Activated CD4-positive, alpha-beta T cell treated with anti-CD3 and anti-CD28 coated beads, Interleukin-2, amount 50 U/mL, for 48 hours (primary cell): ENCODE data around the gene GLRX3.
A peak's percentile ranks its signal among the peaks of the same experiment; 100 is the strongest.

Experiments used
- DNase-seq, 2 experiments: peaks; one replicate each; pipeline ENCODE4 v3.0.0-alpha.2; 2020

The GLRX3 gene

DNA sequence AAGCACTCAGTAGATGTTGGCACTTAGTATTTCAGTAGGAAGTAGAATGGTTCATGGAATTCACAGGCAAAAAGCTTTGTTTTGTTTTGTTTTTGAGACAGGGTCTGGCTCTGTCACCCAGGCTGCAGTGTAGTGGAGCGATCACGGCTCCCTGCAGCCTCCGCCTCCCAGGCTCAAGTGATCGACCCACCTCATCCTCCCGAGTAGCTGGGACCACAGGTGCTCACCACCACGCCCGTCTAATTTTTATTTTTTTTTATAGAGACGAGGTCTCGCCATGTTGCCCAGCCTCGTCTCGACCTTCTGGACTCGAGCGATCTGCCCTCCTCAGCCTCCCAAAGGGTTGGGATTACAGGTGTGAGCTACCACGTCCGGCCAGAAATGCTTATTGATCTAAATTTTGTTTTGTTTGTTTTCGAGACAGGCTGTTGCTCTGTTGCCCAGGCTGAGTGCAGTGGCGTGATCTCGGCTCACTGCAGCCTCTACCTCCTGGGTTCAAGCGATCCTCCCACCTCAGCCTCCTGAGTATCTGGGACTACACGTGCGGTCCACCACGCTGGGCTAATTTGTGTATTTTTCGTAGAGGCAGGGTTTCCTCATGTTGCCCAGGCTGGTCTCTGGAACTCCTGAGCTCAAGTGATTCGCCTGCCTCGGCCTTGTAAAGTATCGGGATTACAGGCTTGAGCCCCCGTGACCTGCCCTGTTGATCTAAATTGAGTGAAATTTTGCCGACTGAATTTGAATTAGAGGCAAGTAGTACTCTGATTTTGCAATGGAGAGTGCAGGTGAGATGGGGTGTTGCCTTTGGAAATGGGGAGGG, 1.7 kb downstream of the GLRX3 start:
- no peak for DNase-seq

DNA sequence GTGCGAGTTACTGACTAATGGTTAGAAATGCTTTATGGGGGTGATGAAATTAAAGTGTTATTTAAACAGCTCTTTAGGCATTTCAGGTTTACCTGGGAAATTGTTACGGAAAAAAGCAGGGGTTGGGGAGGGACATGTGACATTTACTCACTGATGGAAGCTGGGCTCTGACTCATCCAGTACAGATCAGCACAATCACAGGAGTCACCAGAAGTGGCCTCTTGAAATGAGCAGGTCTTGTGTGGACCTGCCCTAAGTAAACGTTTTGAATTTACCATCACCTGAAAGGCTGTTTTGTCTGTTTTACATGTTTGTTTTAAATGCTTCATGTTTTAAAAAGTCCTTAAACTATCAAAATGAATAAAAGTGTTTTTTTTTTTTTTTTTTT, 2.3 kb downstream of the GLRX3 start:
- DNase-seq, result peak; percentile 19 to 30

DNA sequence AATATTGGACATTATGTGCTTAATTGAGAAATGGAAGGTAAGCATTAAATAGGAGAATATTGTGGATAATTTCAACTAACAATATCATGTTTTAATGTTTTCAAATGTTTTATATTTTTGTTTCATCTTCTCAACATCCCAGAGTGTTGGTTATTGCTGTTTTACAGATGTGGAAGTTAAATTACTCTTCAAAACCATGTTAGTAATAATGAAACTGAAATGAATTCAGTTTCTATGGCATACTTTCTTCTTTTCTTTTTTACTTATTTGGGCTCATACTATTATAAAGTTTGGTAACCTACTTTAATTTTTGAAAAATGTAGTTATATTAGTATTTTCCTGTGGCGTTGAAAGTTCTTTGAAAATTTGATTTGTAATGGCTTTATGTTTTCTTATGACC, 4.2 kb downstream of the GLRX3 start:
- DNase-seq, result no peak

DNA sequence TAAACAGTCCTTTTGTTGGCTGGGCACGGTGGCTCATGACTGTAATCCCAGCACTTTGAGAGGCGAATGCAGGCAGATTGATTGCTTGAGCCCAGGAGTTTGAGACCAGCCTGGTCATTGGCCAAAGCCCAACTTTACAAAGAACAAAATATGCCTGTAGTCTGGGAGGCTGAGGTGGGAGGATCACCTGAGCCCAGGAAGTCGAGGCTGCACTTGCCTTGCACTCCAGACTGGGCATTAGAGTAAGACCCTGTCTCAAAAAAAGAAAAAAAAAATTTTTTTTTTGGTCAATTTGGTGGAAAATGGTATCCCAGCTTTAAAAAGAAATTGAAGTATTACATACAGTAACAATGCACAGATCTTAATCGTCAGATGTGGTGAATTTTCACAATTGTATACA, 4.8 kb downstream of the GLRX3 start:
- DNase-seq, result no peak

DNA sequence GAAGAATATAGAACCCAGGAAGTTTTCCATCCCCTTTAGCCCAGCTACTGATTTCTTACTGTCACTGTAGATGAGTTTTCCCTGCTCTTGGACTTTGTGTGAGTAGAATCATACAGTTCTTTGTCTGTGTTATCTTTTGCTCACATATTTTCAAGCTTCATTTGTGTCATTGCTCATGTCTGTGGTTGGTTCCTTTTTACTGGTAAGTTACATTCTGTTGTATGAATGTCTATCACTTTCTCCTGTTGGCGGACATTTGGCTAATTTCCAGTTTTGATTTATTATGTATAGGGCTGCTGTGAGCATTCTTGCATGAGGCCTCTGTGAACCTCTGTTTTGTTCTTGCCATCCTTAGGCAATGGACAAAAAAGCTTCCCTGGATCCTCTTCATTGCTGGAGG, 5.3 kb downstream of the GLRX3 start:
- DNase-seq, result no peak

DNA sequence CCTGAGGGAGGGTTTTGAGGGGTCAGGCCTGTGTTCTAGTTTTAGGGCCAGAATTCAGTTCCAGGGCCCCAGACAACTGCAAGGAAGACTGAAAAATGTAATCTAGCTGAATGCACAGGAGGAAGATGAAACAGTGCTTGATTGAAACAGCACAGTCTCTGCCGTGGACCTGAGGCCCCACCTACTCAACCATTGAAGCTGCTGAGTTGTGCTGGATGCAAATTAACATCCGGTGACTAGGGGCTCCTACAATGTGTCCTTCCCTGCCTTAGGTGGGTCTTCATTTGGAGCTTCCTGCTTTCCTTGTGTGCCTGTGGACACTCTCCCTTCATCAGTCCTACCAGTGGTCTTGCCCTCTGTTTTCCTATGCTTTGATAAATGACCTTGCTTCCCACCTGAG, 5.7 kb downstream of the GLRX3 start:
- DNase-seq, result peak in 1 of 2 experiments; percentile 14

DNA sequence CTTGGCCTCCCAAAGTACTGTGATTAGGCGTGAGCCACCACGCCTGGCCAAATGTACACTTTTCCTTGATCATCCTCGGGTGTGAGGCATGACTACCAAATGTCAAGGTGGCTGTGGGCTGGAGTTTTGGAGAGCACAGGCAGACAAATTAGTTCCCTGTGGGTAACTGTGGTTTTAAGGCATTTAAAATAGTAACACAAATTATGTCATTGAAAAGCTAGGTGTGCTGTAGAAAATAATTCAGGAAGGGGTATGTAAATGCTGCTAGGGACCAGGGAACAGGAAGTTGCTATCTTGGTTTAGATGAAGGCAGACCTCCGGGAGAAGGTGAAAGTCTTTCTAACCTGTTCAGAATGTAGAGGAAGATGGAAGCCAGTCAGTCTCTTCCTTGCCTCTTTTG, 9.9 kb downstream of the GLRX3 start:
- no peak for DNase-seq

DNA sequence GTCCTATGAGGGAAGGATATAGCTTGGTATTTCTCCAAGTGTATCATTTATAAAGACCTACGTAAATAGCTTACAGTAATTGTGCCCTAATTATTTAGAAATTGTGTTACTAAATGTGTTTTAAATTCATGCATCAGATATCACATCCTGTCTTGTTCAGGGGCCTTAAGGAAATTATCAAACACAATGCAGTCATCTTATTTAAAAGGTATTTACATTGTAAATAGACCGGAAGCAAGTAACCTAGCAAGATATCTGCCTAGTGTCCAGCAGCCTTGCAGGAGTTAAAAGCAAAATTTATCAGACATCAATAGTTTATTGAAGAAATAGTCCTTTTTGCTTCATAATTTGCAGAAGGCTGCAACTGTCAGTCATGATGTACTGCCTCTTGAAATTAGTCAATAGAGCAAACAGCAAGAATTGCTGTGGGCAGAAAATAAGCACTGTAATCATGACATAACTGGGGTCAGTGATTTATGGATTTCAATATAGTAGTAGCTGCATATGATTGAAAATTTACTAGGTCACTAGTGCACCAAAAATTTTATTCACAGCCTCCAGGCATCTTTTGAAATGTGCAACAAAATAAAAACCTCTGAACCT, 23.1 kb downstream of the GLRX3 start:
- DNase-seq, result no peak

DNA sequence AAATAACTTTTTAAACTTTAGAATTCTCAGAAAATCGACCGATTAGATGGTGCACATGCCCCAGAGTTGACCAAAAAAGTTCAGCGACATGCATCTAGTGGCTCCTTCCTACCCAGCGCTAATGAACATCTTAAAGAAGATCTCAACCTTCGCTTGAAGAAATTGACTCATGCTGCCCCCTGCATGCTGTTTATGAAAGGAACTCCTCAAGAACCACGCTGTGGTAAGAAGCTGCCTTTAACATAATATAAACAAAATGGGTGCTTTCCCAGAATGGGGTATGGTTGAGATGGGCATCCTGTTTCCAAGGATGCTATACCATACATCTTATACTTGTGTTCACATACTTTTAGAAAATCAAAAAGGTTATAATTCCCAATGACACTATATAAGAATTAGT, 24.6 kb downstream of the GLRX3 start:
- DNase-seq, result no peak

DNA sequence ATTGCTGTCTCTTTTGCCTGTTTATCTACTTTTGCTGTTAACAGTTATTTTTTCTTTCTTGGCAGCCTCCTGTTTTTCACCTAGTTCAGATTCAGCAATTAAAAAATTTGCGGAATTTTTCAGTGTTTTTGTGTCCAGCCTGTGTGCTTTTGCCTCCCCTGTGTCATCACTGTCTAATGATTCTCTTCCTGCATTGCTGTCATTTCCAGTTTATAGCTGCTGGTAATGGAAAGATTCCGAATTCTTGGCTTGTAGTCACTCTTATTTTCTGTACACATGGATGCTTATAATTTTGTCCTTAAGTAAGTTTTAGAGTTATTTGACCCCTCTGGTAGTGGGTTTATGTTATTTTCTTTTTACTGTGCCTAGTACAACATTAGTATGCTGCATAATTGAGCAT, 25.1 kb downstream of the GLRX3 start:
- DNase-seq, result no peak

DNA sequence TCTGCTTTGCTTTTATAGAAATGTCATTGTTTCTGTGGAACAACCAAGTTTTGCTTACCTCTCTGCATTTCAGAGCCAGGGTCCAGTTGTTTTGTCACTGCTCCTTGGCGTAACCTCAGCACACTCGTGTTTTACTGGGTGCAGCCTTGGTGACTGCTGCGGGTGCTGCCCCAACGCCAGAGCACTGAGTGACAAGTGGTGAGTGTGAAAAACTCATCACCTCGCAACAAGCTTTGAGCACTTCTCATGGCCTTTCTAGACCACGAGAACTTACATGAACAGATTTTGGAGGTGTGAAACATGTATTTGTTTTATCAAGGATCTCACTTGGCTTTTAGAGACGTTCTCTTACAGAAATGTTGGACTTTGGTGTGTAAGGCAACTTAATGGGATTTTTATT, 31.0 kb downstream of the GLRX3 start:
- DNase-seq, result no peak

DNA sequence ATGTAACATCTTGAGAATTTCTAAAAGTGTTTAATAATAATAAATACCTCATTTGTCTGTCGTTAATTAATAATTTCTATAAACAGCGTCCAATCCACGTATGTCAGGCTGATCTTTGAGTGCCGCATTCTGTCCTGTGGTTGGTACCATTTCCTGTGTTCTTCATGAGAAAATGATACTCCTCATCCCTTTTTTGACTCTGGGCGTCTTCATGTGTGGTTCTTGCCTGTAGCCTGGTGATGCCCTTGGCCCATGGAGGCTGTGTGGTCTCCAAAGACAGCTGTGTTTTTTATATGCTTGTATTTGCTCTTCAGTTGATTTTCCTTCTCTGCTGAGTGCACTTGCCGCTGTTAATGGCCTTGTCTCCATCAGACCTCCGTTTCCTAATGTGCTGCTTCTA, 31.5 kb downstream of the GLRX3 start:
- no peak for DNase-seq

DNA sequence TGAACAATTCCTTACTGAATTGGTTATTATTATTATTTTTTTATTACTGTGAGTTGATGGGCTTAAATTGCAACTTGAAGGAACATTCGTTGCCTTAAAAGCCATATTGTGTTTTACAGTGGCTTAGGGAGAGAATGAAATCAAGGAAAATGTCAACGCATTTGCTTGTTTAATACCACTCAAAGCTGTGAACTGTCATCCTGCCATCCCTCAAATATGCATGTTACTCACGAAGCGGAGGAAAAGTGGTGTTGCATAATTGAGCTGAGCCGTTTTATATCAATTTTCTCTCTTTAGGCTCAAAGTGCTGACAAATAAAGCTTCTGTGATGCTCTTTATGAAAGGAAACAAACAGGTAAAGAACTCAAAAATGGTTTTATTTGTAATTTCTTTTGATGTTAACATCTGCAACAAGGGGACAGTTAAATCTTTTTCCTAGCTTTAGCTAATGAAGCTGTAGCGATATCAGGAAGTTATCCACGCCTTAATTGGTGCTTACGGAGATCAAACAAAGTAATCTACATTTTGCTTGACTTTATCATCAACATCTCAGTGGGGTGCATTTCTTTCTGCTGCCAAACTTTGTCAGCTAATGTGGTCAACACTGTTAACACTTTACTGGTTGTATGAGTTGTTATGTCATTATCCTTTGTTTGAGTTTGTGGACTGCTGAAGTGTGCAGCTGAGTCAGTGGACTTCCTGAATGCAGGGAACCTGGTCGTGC, 33.1 kb downstream of the GLRX3 start:
- no peak for DNase-seq

DNA sequence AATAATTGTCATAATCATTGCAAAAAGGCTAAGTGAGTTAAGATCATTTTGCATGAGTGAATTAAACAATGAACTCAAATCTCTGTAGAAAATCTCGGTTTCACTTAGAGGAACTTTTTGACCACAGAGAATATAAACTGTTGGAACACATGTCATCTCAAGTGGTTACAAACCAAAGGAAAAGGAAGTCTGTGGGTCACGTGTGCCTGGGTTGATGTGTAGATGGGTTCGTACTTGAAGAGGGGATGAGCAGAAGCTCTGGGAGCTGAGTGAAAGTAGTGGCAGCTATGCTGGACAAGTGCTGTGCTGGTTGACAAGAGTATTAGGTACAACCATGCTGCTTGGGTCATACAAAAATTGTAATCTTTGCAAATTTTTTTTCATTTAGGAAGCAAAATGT, 35.0 kb downstream of the GLRX3 start:
- DNase-seq, result peak in 1 of 2 experiments; percentile 25

DNA sequence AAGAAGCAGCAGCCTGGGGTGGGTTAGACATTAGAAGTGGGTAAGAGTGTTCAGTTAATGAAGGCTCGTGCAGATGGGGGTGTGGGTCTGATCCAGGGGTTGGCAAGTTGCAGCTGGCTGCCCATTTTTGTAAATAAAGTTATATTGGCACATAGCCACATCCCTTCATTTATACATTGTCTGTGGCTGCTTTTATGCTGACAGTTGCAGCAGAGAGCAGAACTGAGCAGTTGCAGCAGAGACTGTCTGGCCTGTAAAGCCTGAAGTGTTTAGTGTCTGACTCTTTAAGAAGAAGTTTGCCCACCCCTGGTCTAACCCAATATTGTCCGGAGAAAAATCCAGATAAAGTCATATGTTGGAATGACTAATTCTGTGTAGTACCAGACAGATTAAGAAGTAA, 38.1 kb downstream of the GLRX3 start:
- DNase-seq, result no peak

DNA sequence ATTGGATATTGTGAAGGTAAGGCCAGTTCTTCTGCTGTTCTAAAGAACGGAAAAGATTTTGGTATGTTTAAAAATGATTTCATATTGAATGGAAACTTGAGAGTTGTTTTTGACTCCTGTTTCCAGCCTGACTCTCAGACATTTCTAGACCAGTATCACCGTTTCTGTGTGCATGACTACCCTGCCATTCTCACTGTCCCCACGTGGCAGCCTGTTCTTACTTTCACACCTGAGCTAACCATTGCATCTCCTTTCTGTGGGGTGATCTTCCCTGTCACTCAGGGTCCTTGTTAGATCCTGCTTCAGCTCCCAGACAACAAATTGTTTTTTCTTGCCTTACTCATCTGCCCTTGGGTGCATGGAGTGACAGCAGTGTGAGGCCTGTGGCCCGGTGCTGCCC, 38.9 kb downstream of the GLRX3 start:
- peak in 1 of 2 experiments; percentile 34 for DNase-seq

DNA sequence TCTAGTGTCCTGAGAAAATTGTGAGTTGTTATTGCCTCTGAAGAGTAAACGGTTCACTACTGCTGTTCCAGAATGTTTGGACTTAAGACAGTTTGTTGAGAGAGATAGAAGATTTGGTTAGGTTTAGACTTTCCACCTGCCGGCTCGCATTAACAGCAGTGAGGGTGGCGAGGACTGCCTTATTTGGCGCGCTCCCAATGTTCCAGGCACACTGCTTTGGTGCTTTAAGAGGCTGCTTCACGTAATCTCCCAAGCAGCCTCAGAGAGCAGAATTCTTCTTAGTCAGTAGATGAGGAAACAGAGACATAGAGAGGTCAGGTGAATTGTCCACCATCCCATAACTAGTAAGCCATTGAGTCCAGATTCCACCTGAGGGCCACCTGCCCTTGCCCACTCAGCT, 41.1 kb downstream of the GLRX3 start:
- no peak for DNase-seq

DNA sequence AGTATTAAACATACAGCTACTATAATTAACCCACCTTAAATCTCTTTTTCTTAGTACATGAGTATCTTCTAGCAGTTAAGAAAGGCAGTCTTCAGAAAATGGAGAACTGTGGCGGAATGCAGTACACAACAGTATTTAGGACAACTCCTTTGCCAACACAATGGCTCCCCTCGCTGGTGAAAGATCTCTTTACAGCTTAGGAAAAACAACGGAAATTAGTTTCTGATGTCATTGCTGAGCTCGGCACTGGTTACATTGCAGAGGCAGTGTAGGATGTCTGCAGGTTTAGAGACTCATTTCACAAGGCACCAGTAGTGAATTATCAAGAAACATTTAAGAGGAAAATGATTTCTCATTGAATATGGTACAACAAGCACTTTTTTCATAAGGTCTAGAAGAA, 43.4 kb downstream of the GLRX3 start:
- DNase-seq, result peak; percentile 20 to 40

DNA sequence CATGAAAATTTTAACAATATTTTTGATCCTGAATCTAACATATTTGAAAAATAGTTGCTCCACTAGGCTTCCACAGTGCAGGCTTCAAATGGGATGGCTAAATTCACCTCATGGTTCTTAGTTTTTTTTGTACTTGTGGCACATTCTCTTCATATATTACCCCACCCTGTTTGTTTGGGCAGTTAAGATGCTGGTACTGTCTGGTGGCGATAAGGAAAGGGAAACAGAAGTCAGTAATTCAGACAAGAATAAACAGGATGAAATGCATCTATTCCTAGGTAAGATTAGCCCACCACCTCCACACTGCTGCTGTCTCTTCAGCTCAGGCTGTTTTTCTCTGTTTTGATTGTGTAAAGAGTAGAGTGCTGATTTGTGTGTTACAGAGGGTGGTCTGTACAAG, 44.2 kb downstream of the GLRX3 start:
- no peak for DNase-seq

DNA sequence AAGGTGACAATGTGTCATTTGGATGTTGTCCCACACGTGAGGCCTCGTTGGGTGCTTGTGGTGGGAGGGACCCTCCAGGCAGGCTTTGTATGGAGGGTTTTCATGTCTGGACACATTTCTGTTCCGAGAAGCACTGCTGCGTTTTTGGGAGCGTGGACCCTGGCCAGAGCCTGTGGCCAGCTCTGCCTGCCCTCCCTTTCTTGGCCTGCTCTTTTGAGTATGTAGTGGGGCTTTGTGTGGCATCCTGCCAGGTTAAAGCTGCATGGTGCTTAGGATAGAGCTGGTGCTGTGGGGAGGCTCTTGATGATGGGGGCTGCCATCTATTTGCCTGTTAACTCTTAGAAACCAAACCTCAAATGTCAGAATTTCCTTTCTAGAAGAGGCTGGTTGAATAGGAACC, 45.7 kb downstream of the GLRX3 start:
- no peak for DNase-seq

DNA sequence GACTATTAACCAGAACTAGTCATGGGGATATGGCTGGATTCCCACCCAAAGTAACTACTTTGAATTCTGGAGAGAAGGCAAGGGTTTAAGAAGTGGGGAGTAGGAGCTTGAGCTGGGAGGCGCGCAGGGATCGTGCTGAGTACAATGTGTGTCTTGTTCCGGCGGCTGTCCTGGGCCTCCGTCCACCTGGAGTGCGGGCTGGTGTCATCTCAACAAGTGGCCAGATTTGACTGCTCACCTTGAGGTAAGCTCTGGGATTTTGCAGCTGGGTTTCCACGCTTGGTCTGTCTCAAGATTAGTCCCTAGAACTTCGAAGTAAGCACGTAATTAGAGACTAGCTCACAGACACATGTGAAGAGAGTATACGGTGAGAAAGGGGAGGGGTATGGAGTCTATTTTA, 49.4 kb downstream of the GLRX3 start:
- no peak for DNase-seq

DNA sequence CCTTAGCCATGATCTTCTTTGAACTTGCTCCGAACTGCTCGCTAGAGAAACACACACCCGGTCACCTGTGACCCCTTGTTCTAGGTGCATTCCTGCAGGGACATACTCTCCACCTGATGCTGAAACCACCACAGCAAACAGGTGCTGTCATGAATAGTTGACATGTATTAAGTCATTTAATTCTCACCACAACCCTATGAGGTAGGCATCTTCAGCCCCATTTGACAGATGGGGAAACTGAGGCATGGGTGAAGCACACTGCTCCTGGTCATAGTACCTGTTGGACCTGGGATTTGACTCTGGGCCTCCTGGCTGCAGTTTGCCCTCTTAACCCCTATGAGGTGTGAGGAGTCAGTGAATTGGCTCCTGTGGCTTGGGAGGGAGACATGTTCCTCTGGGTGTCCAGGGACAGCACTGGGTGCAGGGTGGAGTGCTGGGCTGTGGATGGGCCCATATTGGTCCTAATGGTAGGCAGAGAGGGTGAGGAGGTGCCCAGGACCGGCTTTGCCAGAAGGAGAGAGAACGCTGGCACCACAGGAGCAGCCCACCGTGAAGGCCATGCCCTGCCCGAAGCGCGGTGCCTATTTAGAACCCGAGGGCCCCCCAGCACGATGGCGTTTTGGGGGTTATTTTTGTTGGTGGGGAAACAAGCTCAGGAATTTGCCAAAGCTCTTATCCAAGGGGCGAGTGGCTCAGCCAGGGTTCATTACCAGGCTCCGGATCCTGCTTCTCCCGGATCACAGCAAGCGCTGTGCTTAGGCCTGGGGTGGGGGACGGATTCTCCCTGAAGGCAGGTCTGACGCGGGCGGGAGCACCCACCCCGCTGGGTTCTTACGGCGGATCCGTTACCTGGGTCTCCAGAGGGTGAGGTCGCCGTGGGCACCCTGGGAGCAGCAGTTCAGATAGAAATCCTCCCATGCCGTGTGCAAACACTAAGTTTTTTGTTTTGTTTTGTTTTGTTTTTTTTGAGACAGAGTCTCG, 52.3 kb downstream of the GLRX3 start:
- no peak for DNase-seq

DNA sequence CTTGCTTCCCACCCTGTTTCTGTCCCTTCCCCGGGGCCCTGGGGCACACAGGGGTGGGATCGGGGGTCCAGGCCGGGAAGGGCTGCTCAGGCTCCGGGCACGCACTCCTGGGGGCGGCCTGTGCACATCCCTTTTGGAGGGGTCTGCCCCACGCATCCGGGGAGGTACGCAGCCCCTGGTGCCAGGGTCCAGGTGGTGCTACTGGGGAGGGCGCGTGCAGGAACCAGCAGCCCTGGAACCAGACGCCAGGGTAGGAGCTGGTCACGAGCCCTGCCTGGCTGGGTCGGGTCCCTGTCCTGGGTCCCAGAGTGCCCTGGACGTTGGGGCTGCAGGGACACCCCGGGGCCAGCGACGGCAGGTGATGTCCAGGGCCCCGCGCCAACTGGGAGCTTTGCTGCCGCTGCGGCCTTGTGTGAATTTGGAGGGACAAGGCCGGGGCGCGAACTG, 53.4 kb downstream of the GLRX3 start:
- DNase-seq, result no peak
